SH-SY5Y (cell line): ENCODE results near the gene SLC12A7.

Experiments used
- GATA2 ChIP-seq: IDR thresholded peaks from 2 replicates; pipeline ENCODE4 v1.6.1; 2011; ENCODE audit warnings: mild to moderate bottlenecking, low read depth, low read length
- GATA3 ChIP-seq: IDR thresholded peaks from 2 replicates; pipeline ENCODE4 v1.6.1; 2011; ENCODE audit warnings: low read depth, mild to moderate bottlenecking, low read length, moderate library complexity

GRCh38 chr5:1100664-1101574, 10.9 kb downstream of the SLC12A7 start:
- TF ChIP-seq GATA2 (no peak), GATA3 (no peak)
